SK-N-SH (cell line): ENCODE results near the gene C2CD4C.

Experiments used
- JUND ChIP-seq: IDR thresholded peaks from 2 replicates; pipeline ENCODE4 v1.4.0; 2012
- POLR2AphosphoS5 ChIP-seq: IDR thresholded peaks from 2 replicates; pipeline ENCODE4 v1.6.1; 2012; ENCODE audit warnings: low read depth, low read length
- TAF1 ChIP-seq: IDR thresholded peaks from 2 replicates; pipeline ENCODE4 v1.6.1; 2012; ENCODE audit warnings: low read depth, mild to moderate bottlenecking, low read length, moderate library complexity, borderline replicate concordance
- USF2 ChIP-seq: fragments of 150-350 bp; IDR thresholded peaks from 2 replicates; pipeline ENCODE4 v1.6.1; 2017; ENCODE audit warnings: antibody characterized with exemption, low read length, low read depth, borderline replicate concordance
- YY1 ChIP-seq: IDR thresholded peaks from 2 replicates; pipeline ENCODE4 v1.4.0; 2012; ENCODE audit warnings: low read depth, mild to moderate bottlenecking
- TF ChIP-seq, protein P1 (sequence below): fragments of 200-600 bp; sonication (generic); IDR thresholded peaks from 2 replicates; pipeline ENCODE4 v1.6.1; 2017; ENCODE audit warnings: antibody characterized with exemption, mild to moderate bottlenecking, moderate library complexity

DNA sequence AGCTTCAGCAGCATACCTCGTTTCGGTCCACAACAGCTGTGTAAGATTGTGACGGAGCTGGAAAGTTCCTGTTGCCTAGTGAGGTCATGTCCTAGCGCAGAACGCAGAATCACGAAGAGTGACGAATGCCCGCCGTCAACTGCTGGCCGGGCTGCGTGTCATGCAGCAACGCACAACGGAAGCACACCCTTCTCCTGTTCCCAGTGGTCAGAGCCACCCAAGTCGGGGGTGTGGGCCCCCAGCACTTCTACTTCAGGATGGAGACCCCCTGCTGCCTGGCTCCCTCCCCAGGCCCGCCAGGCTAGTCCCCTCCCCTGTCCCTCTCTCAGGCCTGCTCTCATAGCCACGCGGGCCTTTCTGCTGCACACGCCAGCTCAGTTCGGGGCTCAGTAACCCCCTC, 25.9 kb downstream of the C2CD4C start:
- TF ChIP-seq, protein P1, sequence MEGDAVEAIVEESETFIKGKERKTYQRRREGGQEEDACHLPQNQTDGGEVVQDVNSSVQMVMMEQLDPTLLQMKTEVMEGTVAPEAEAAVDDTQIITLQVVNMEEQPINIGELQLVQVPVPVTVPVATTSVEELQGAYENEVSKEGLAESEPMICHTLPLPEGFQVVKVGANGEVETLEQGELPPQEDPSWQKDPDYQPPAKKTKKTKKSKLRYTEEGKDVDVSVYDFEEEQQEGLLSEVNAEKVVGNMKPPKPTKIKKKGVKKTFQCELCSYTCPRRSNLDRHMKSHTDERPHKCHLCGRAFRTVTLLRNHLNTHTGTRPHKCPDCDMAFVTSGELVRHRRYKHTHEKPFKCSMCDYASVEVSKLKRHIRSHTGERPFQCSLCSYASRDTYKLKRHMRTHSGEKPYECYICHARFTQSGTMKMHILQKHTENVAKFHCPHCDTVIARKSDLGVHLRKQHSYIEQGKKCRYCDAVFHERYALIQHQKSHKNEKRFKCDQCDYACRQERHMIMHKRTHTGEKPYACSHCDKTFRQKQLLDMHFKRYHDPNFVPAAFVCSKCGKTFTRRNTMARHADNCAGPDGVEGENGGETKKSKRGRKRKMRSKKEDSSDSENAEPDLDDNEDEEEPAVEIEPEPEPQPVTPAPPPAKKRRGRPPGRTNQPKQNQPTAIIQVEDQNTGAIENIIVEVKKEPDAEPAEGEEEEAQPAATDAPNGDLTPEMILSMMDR, result no peak
- TF ChIP-seq POLR2AphosphoS5 (no peak), TAF1 (no peak), YY1 (no peak), USF2 (no peak), JUND (no peak)
